H1 (cell line): ENCODE results near the gene FAM171A1. TPM values are rescaled to one million over a fixed set of nuclear protein-coding genes. Genes with fewer than 3 reads are reported as not detected.

Source experiments
- HDAC2 ChIP-seq, 2 experiments: fragments of 300-600 bp in 1 of 2; sonication (generic) in 1 of 2; IDR thresholded peaks; 2 replicates each; pipeline ENCODE4 v1.6.1; 2011 to 2012; ENCODE audit warnings: low read depth in 2 of 2, low read length in 2 of 2, mild to moderate bottlenecking in 2 of 2, moderate library complexity in 2 of 2, borderline replicate concordance in 1 of 2, inconsistent platforms in 1 of 2
- polyA plus RNA-seq, 7 experiments: library from polyadenylated mRNA; depleted of rRNA in 3 of 7; stranded (reverse) in 5 of 7; unstranded in 2 of 7; fragments of >200 nt in 5 of 7; fragments of 200-250 nt in 2 of 7; gene quantifications; 1 replicate in 5 of 7; 2 replicates in 1 of 7; 4 replicates in 1 of 7; pipeline versions ENCODE4 v1.2.1 to v1.2.3, GENCODE V29; 2011 to 2013; ENCODE audit warnings: missing spikeins in 2 of 7, mixed read lengths in 2 of 7
- total RNA-seq: library from RNA; stranded (reverse); fragmentation: NEBNext Ultra II Directional; extraction: Animal tissue kit (Norgen Biotek cat#: 25700); gene quantifications from 2 replicates; pipeline ENCODE4 v1.2.1, GENCODE V29; 2021

FAM171A1 gene
- total and polyA plus RNA-seq, 2 of the 8 experiments (the other 6 are each of a cell fraction or from before 2014, with no cell fraction given): 26.6 to 42.1 TPM

- TF ChIP-seq HDAC2 (IDR thresholded peaks at IDR 0.05; ENCODE audit: borderline replicate concordance in 1 of 2, low read depth in 2 of 2, low read length in 2 of 2): no peak
Measured at GRCh38 chr10:15344256-15344875, 26.7 kb downstream of the FAM171A1 start (continued).
